T follicular helper cell (primary cell): Measurements from ENCODE around the gene GYPE.
"Not testable (repeated sequence)": the region's sequence is repeated elsewhere in the genome, so short reads cannot be mapped to it uniquely, and the experiment has no call there.

Experiments used
- DNase-seq: peaks from one replicate; pipeline ENCODE4 v3.0.0-alpha.2; 2020; ENCODE audit warnings: low read depth
- total RNA-seq, 2 experiments: gene quantifications; one replicate each; lab custom pipeline; 2026; lab: John Stamatoyannopoulos, UW

Gene GYPE
- 0 to 0.06 reads per million in 2 experiments for total RNA-seq

- DNase-seq: not testable (repeated sequence)
Measured at GRCh38 chr4:143905440-143905839, at the start of gene GYPE. Gene GYPE (minus strand): TSS chr4:143905559. CDS start chr4:143905507, 52 bp downstream.

GRCh38 chr4:143951458-143951972 lies 46.2 kb upstream of the GYPE start:
- not testable (repeated sequence) for DNase-seq

- not testable (repeated sequence) for DNase-seq
Measured at GRCh38 chr4:143950967-143951366, 45.6 kb upstream of the GYPE start.

GRCh38 chr4:143950185-143950584 lies 44.8 kb upstream of the GYPE start:
- DNase-seq: not testable (repeated sequence)

- not testable (repeated sequence) for DNase-seq
Measured at GRCh38 chr4:143947493-143947892, 42.1 kb upstream of the GYPE start.

- not testable (repeated sequence) for DNase-seq
Measured at GRCh38 chr4:143940708-143941107, 35.3 kb upstream of the GYPE start.

GRCh38 chr4:143939528-143939927 lies 34.2 kb upstream of the GYPE start:
- DNase-seq: no peak

GRCh38 chr4:143938890-143939289 lies 33.5 kb upstream of the GYPE start:
- DNase-seq: not testable (repeated sequence)

GRCh38 chr4:143921181-143921580 lies 15.8 kb upstream of the GYPE start:
- DNase-seq: no peak

- not testable (repeated sequence) for DNase-seq
Measured at GRCh38 chr4:143916485-143916884, 11.1 kb upstream of the GYPE start.

GRCh38 chr4:143912478-143912877 lies 7.1 kb upstream of the GYPE start:
- DNase-seq: not testable (repeated sequence)

- not testable (repeated sequence) for DNase-seq
Measured at GRCh38 chr4:143911528-143912417, 6.4 kb upstream of the GYPE start.

GRCh38 chr4:143910906-143911305 lies 5.5 kb upstream of the GYPE start:
- DNase-seq: not testable (repeated sequence)

GRCh38 chr4:143907811-143908210 lies 2.5 kb upstream of the GYPE start:
- DNase-seq: not testable (repeated sequence)

GRCh38 chr4:143904431-143904830 lies 928 bp downstream of the GYPE start:
- not testable (repeated sequence) for DNase-seq

GRCh38 chr4:143890323-143890722 lies 15.0 kb downstream of the GYPE start:
- not testable (repeated sequence) for DNase-seq

GRCh38 chr4:143888189-143888588 lies 17.2 kb downstream of the GYPE start:
- DNase-seq: not testable (repeated sequence)

GRCh38 chr4:143884965-143885364 lies 20.4 kb downstream of the GYPE start:
- not testable (repeated sequence) for DNase-seq

GRCh38 chr4:143883529-143883928 lies 21.8 kb downstream of the GYPE start:
- DNase-seq: no peak

GRCh38 chr4:143882892-143883291 lies 22.5 kb downstream of the GYPE start:
- no peak for DNase-seq

GRCh38 chr4:143879561-143879960 lies 25.8 kb downstream of the GYPE start:
- DNase-seq: not testable (repeated sequence)

- DNase-seq: not testable (repeated sequence)
Measured at GRCh38 chr4:143875357-143875756, 30.0 kb downstream of the GYPE start.
